ENCODE results near the gene RERE.
A peak's percentile ranks its signal among the peaks of the same experiment; 100 is the strongest.

Gene RERE

GRCh38 chr1:8337776-8338525, 479.5 kb downstream of the RERE start:
- no peak for DNase-seq

GRCh38 chr1:8335246-8335645, 482.2 kb downstream of the RERE start:
- no peak for DNase-seq

GRCh38 chr1:8334106-8334851, 483.2 kb downstream of the RERE start:
- no peak for DNase-seq

GRCh38 chr1:8333246-8333987, 484.0 kb downstream of the RERE start:
- DNase-seq = no peak

- DNase-seq = no peak
These were observed 484.6 kb downstream of the RERE start for GRCh38 chr1:8332806-8333205.

GRCh38 chr1:8330271-8331125, 486.9 kb downstream of the RERE start:
- no peak for DNase-seq

GRCh38 chr1:8329858-8330257, 487.6 kb downstream of the RERE start:
- DNase-seq = no peak

- no peak for DNase-seq
These were observed 488.0 kb downstream of the RERE start for GRCh38 chr1:8329439-8329838.

GRCh38 chr1:8328271-8328670, 489.2 kb downstream of the RERE start:
- DNase-seq = no peak

GRCh38 chr1:8326265-8326664, 491.2 kb downstream of the RERE start:
- no peak for DNase-seq

- DNase-seq = no peak
These were observed 491.7 kb downstream of the RERE start for GRCh38 chr1:8325771-8326170.

- no peak for DNase-seq
These were observed 493.1 kb downstream of the RERE start for GRCh38 chr1:8324176-8324810.

GRCh38 chr1:8323706-8324105, 493.7 kb downstream of the RERE start:
- DNase-seq = no peak

GRCh38 chr1:8321612-8322011, 495.8 kb downstream of the RERE start:
- DNase-seq = no peak

- no peak for DNase-seq
These were observed 499.0 kb downstream of the RERE start for GRCh38 chr1:8318436-8318835.

GRCh38 chr1:8317647-8318381, 499.6 kb downstream of the RERE start, which contains the start of gene SLC45A1:
Gene SLC45A1 (plus strand): TSS chr1:8318114. CDS start chr1:8324330, 6,216 bp downstream.
- peak; percentile 24 for DNase-seq

- DNase-seq = no peak
These were observed 501.6 kb downstream of the RERE start for GRCh38 chr1:8315573-8316475.

GRCh38 chr1:8314346-8315280, 502.8 kb downstream of the RERE start:
- peak; percentile 33 for DNase-seq

- no peak for DNase-seq
These were observed 504.2 kb downstream of the RERE start for GRCh38 chr1:8313231-8313630.

Measured in NCI-H526 treated with DMSO at 0.1 percent for 48 hours (cell line).